HG03066 (cell line): Measurements from ENCODE around the gene PDE6H.

ENCODE experiments used
- ATAC-seq: cut with Tn5 transposase; IDR thresholded peaks from one replicate; pipeline ENCODE4 v1.9.1; 2021; ENCODE audit warnings: low read depth; ENCODE audit not compliant: unreplicated experiment

Gene PDE6H

GRCh38 chr12:14965221-14965620 lies 7.6 kb upstream of the PDE6H start:
- no peak for ATAC-seq

GRCh38 chr12:14968478-14968877 lies 4.4 kb upstream of the PDE6H start:
- no peak for ATAC-seq

GRCh38 chr12:14970473-14970872 lies 2.4 kb upstream of the PDE6H start:
- ATAC-seq: no peak

- ATAC-seq: no peak
These were observed 1.8 kb downstream of the PDE6H start for GRCh38 chr12:14974633-14975032.

- no peak for ATAC-seq
These were observed 2.6 kb downstream of the PDE6H start for GRCh38 chr12:14975457-14975856.

GRCh38 chr12:14976658-14977057 lies 3.8 kb downstream of the PDE6H start:
- ATAC-seq: no peak

GRCh38 chr12:14979468-14979867 lies 6.6 kb downstream of the PDE6H start:
- ATAC-seq: no peak

GRCh38 chr12:14981049-14981448 lies 8.2 kb downstream of the PDE6H start:
- ATAC-seq: no peak

- no peak for ATAC-seq
These were observed 9.7 kb downstream of the PDE6H start for GRCh38 chr12:14982562-14982961.

- no peak for ATAC-seq
These were observed 10.1 kb downstream of the PDE6H start for GRCh38 chr12:14982991-14983390.

- ATAC-seq: no peak
These were observed 11.2 kb downstream of the PDE6H start for GRCh38 chr12:14984036-14984435.

GRCh38 chr12:14984766-14985285 lies 12.0 kb downstream of the PDE6H start:
- no peak for ATAC-seq

GRCh38 chr12:14986449-14986848 lies 13.6 kb downstream of the PDE6H start:
- no peak for ATAC-seq

- ATAC-seq: no peak
These were observed 15.2 kb downstream of the PDE6H start for GRCh38 chr12:14988035-14988434.

- ATAC-seq: peak; percentile 50
These were observed 16.9 kb downstream of the PDE6H start for GRCh38 chr12:14989790-14990189.

- no peak for ATAC-seq
These were observed 18.2 kb downstream of the PDE6H start for GRCh38 chr12:14991069-14991468.

- no peak for ATAC-seq
These were observed 19.8 kb downstream of the PDE6H start for GRCh38 chr12:14992673-14993072.

GRCh38 chr12:14993117-14993516 lies 20.3 kb downstream of the PDE6H start:
- ATAC-seq: no peak

- no peak for ATAC-seq
These were observed 20.9 kb downstream of the PDE6H start for GRCh38 chr12:14993537-14994266.

- no peak for ATAC-seq
These were observed 21.8 kb downstream of the PDE6H start for GRCh38 chr12:14994610-14995009.

GRCh38 chr12:14995583-14996425 lies 23.0 kb downstream of the PDE6H start:
- ATAC-seq: no peak

- ATAC-seq: no peak
These were observed 25.2 kb downstream of the PDE6H start for GRCh38 chr12:14997998-14998397.
